DND-41 (cell line): ENCODE results near the gene SLC38A7.

Experiments
- CTCF ChIP-seq: IDR thresholded peaks from 2 replicates; pipeline ENCODE4 v1.5.1; 2012; ENCODE audit warnings: borderline replicate concordance, low read length, moderate library complexity, mild to moderate bottlenecking; ENCODE audit not compliant: poor library complexity, severe bottlenecking; ENCODE audit errors: extremely low read depth
- EZH2 ChIP-seq: IDR thresholded peaks from 3 replicates; pipeline ENCODE4 v1.6.1; 2012; ENCODE audit warnings: borderline replicate concordance, low read depth, mild to moderate bottlenecking, moderate library complexity, low read length, inconsistent platforms; ENCODE audit not compliant: severe bottlenecking

- TF ChIP-seq CTCF (peak; percentile 18), EZH2 (no peak)
Measured at GRCh38 chr16:58678716-58679115, 5.9 kb downstream of the SLC38A7 start.
